Fibroblast of gingiva (primary cell): ENCODE data around the gene CDK19.
"Not testable (repeated sequence)": the region's sequence is repeated elsewhere in the genome, so short reads cannot be mapped to it uniquely, and the experiment has no call there.

Experiments used
- DNase-seq: peaks from one replicate; pipeline ENCODE4 v3.0.0-alpha.2; 2011; ENCODE audit warnings: low read depth

Gene CDK19

DNA sequence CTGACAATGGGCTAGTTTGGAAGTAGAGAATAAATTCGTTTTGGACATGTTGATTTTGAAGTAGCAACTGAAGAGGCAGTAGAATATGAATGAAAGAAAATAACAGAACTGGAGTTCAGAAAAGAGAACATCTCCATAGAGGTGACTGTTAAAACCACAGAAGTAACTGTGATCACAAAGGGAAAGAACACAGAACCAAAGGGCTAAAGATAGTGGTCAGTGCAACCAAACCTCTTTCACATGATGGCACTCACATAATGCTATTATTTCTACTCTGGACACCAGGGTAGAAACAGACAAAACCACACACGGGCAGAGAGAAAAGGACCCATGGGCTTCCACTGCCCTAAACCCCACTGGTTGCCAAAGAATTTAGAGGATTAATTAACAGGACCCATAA is 58.5 kb downstream of the CDK19 start:
- DNase-seq: no peak

DNA sequence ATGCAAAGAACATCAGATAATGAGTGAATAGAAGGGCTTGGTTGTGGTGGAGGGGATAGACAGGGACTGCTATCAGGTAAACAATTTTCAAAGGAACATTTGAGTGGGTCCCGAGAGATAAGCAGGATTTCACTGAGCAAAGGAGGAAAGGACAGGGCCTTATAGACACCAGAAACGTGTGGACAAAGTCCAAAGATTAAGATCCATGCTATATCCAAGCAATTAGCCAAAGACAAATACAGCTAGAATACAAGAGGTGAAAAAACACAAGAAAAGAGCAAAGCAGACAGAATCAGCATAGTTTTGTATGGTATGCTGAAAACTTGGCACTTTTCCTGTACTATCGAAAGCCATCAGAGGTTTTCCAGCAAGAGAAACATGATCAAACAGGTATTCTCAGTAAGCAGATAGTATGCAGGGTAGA is 59.8 kb downstream of the CDK19 start:
- no peak for DNase-seq

DNA sequence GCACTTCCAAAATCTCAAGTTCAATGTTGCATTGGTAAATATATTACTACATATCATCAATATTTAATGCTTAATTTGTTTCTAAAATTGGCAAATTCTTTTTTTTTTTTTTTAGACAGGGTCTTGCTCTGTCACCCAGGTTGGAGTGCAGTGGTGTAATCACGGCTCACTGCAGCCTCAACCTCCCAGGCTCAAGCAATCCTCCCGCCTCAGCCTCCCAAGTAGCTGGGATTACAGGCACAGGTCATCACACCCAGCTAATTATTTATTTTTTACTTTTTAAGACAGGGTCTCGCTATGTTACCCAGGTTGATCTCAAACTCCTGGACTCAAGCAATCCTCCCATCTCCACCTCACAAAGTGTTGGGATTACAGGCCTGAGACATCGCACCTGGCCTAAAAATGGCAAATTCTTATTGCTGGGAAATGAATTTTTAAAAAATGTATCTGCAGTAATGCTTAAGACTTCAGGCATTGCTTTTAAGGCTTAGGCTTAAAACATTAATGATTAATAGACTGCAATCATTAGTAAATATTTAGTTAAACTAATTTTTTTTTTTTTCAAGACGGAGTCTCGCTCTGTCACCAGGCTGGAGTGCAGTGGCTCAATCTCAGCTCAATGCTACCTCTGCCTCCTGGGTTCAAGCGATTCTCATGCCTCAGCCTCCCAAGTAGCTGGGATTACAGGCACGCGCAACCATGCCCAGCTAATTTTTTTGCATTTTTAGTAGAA is 61.2 kb downstream of the CDK19 start:
- not testable (repeated sequence) for DNase-seq

DNA sequence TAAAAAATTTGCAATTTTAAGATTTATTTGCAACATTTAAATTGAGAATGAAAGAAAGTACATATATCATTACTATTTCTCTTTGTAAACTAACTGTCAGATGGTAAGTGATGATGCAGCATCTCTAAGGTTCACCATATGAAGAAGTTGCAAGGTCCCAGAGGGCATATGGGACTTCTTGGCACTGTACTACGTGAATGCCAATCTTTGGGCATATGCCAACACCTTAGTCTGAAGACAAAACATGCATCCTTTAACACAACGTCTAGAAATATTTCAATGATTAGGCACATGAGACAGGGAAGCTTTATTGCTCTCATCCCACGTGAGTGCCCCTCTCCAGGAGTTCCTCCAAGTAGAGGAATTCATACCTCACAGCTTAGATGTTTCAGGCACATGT is 66.8 kb downstream of the CDK19 start:
- no peak for DNase-seq

DNA sequence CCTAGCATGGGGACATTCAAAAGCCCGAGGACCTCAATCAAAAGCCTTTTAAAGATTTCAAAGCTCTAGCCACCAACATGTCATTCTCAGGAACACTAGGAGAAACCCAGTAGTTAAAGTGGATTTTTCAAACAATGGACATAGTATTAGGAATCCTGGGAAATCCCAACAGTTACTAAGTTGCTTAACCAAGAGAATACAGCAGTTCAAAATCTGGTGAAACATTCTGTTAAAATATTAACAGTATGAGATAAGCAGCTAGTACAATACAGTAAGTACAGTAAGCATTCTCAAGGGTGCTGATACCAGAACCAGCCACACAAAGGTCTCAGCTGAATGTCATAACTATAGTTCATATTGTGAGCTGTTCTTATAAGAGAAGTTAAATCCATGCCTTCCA is 68.6 kb downstream of the CDK19 start:
- no peak for DNase-seq

DNA sequence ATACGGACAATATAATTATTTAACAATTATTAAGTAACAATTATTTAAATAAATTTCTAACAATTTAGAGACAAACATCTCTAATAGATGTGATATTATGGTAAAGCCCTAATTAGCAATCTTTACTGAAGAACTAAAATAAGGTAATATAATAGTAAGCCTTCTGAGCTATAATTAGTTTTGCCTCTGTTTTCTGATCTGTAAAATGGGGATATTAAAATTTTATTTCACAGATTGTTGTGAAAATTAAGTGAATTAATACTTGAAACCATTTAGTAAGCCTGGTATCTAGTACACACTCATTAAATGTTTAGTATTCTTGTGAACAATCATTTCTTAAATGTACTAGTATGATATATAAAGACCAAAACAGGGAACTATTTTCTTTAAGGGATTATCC is 70.3 kb downstream of the CDK19 start:
- DNase-seq: no peak

DNA sequence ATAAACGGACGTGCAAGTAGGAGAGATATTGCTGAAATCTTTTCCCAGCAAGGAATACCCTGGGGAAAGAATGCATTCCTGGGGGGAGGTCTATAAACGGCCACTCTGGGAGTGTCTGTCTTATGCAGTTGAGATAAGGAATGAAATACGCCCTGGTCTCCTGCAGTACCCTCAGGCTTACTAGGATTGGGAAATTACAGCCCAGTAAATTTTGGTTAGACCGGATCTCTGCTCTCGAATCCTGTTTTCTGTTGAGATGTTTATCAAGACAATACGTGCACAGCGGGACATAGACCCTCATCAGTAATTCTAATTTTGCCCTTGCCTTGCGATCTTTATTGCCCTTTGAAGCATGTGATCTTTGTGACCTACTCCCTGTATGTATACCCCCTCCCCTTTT is 72.7 kb downstream of the CDK19 start:
- DNase-seq: not testable (repeated sequence)

DNA sequence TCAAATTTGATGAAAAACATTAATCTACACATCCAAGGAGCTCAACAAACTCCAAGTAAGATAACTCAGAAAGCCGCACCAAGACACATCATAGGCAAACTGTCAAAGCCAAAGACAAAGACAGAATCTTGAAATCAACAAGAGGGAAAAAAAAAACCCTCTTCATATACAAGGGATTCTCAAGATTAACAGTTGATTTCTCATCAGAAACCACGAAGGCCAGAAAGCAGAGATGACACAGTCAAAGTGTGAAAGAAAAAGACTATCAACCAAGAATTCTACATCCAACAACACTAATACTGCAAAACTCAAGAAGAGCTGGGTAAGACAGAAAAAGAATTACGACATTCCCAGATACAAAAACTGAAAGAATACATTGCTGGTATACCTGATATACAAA is 73.8 kb downstream of the CDK19 start:
- no peak for DNase-seq

DNA sequence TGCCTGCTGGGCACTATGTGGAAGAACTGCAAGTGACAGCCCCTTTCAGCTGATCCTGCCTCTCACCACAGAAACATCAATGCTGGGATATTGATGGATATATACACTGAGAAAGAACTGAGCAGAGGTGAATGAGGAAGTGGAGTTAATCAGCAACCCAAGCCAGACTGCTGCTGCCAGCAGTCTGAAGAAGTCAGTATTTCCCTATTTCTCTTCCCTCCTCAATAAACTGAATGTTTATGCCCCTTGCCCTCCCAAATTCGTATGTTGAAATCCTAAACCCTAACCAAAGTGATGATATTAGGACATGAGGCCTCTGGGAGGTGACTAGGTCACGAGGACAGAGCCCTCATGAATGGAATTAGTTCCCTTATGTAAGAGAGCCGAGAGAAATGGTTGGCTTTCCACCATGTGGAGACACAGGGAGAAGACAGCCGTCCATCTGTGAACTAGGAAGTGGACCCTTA is 76.3 kb downstream of the CDK19 start:
- DNase-seq: no peak

DNA sequence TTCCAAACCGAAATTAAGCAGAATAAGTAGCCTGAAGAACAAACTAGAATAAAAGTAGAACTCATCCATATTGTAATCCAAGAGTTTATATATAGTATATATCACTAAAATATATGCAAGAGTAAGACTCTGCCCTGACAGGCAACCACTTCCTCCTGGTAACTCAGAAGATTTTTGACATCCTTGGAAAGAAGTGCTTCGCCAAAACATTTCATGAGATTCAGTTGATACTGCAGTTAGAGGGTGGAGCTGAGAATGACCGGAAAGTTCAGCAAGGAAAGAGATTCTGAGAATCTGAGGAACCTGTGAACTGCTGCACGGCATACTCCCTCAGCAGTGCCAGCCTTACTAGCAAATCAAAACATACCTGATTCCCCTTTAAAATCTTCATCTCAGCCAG is 79.6 kb downstream of the CDK19 start:
- DNase-seq: no peak

DNA sequence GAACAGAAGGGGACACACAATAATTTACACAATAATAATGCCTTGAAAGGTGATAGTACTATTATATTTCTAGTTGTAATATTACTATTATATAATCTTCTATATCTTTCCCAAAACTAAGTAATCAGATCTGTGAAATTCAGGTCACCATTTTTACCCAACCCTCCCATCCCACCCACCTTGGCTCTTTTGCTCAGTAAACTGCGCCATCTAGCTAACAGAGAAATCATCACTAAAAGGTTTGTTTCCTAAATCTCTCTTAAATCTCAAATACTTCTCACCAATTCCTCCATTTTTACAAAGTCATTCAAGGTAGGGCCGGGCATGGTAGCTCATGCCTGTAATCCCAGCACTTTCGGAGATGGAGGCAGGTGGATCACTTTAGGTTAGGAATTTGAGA is 83.4 kb downstream of the CDK19 start:
- no peak for DNase-seq

DNA sequence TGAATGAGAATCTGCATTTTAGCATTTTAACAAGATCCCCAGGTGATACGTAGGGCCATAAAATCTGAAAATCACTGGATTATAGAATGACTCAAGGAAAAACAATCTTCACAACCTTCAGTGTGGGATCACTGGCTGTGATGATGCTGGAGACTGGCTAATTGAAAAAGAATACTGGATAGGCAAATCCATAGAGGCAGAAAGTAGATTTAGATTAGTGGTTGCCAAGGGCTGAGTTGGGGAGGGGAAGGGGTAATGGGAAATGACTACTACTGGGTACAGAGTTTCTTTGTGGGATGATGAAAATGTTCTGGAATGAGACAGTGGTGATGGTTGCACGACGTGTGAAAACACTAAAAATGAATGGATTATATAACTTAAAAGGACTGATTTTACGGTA is 84.1 kb downstream of the CDK19 start:
- DNase-seq: no peak

DNA sequence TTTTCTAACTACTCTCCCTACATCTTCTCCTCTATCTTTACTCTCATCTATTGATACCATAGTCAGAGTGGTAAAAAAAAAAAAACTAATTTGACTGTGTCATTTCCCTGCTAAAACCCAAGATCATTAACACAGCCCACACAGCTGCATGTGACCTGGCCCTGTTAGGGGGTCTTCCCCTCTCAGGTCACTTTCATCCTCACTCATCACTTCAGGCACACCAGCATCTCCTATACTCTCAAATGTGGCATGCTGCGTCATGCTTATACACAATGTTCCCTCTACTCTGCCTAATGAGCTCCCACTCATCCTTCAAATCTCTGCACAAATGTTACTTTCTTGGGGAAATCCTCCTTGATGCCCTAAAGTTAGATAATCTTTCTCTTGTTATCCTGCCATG is 86.8 kb downstream of the CDK19 start:
- DNase-seq: no peak

DNA sequence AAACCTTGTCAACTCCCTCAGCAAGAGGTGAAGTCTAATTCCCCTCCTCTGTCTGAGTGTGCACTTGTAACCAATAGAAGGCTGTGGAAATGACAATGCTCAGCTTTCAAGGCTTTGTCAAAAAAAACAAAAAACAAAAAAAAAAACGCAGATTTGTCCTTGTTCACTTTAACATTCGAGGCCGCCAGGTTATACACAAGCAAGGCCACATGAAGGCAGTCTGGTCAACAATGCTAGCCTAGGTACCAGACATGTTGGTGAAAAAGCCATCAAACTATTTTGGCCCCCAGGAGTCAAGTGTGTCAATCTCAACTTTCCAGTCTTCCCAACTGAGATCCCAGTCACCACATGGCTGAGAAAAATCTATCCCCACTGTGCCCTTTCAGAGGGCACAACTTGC is 92.3 kb downstream of the CDK19 start:
- no peak for DNase-seq

DNA sequence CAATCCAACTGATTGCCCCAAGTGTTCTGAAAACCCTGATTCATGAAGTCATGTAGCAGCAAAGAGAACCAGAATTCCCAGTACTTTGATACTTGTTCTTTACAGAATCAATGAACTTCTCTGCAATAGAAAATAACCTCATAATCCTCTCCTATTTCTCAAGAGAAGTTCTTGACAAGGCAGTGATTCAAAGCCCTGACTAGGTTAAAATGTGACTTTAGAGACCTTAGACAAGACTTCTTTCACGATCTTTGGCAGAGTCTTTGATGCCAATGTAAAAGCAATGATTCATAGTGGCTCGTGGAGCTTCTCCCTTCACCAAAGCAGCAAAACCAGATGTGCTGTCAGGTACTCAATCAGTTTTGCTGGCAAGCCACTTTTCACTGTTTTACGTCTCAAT is 95.2 kb downstream of the CDK19 start:
- no peak for DNase-seq

DNA sequence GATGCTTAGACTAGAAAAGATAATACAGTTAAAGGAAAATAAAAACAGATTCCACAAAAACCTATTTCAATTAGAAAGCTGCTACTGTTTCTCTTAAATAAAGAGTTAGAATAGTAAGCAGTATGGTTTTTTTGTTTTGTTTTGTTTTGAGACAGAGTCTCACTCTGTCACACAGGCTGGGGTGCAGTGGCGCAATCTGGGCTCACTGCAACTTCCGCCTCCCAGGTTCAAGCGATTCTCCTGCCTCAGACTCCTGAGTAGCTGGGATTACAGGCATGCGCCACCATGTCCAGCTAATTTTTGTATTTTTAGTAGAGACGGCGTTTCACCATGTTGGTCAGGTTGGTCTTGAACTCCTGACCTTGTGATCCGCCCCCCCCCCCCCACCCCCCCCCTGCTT is 95.7 kb downstream of the CDK19 start:
- DNase-seq: not testable (repeated sequence)

DNA sequence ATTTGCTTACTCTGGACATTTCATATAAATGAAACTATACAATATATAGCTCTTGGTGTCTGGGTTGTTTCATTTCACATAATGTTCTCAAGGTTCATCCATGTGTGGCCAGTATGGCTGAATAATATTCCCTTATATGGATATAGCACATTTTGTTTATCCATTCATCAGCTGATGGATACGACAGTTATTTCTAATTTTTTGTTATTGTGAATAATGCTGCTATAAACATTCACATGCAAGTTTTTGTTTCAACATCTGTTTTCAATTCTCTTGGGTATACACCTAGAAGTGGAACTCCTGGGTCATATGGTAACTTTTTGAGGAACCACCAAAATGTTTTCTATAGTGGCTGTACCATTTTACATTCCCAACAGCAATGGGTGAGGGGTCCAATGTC is 101.1 kb downstream of the CDK19 start:
- peak; percentile 12 for DNase-seq

DNA sequence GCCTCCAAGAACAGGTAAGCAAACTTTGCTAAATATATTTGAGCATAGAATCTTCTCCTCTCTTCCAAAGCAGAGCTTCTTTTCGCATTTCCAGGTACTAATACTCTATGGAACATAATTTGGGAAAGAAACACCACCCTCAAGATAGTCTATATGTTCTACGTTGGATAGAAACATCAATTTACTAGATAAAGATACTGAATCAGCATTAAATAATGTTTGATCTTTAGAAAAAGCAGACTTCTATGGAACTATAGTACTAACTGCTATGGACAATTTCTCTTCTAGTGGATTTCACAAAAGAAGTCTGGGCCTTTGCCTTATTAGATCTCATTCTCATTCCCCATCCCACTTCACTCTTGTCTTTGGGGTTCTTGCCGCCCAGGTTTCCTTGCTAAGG is 103.0 kb downstream of the CDK19 start:
- no peak for DNase-seq

DNA sequence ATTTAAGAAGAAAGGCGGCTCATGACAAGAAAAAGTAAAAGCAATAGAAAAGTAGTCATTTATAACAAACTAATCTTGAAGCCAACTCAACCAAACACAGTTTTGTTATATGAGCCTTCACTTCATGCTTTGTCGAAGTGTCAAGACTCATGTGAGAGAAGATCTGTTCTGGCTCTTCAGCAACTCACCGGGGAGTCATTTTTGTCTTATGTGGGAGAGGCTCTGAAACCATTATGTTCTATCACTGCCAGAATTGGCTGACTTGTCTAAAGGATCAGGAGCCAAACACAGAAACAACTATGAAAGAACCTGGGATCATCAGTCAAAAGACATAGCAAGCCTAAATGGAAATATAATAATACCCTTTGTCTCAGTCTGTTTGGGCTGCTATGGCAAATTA is 105.2 kb downstream of the CDK19 start:
- DNase-seq: no peak

DNA sequence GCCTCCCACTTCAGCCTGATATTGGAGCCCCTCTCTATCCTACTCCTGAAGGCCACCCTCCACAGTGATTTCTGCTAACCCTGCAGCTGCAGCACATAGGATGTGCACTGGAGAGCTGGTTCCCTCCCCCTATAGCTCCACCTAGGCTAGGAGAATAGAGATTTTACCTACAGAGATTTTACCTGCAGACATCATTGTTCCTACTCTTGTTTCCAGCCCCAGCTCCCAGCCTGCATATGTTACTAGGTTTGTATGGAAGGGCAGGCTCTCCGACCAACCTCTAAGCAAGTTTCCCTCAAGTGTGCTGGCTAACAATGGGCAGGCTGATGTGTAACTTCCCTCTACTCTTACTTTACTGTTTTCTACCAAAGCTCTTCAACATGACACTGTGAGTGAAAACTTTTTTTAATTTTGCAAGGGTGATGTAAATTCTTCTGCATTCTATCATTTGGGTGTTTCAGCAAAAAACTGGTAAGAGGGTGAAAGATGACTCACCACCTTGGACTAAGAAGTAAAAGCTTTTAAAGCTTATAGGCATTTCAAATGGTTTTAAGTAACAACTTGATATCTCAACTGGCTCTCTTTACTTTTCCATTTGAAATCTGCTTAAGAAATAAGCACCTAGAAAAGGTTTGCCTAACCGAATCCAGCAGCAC is 106.8 kb downstream of the CDK19 start:
- DNase-seq: peak; percentile 47

DNA sequence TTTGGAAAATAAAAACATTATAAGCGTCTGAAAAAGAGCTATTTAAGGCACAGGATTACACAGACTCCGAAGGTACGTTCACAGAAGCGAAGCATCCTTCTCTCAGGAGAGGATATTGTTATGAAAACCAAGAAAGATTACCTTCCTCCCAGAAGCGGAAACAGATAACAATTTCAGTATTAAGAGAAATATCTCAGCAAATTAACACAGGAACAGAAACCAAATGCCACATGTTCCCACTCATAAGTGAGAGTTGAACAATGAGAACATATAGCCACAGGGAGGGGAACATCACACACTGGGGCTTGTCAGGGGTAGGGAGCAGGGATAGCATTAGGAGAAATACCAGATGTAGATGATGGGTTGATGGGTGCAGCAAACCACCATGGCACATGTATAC is 109.7 kb downstream of the CDK19 start:
- DNase-seq: no peak

DNA sequence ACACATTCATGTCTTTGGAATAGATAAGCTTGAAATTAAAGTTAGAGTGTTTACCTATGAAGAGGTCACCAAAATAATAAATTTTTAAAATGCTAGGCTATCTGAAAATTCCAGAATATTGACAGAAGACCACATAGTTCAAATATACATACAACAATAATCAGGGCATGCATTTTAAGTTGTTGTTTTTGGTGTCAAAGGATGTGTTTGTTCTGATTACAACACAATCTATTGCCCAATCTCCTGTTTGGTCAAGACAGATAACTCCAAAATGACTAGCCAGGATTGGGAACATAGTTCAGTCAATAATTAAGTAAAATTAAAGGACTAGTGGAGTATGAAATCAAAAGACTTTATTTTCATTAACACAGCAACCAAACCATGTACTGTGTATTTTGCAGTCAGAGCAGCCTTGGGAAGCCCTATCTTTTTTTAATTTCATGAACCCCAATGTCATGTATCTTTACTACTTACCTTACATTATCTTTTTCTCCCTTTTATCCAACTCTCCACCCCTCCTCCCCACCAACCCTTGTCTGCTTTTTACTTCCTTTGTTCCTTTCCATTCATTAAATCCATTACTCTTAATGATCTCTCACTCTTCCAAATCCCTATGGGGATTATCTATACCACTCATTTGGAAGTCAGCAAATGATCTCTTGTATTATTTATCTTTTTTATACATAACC is 111.2 kb downstream of the CDK19 start:
- peak; percentile 56 for DNase-seq
